Adipocyte (in vitro differentiated cells): ENCODE results near the gene ABHD14A.

Source experiments
- DNase-seq: peaks from one replicate; pipeline ENCODE4 v3.0.0-alpha.2; 2015; ENCODE audit warnings: low read depth
- H3K27me3 ChIP-seq: replicated peaks from 2 replicates; pipeline ENCODE4 v1.7.0; 2013; ENCODE audit warnings: mild to moderate bottlenecking, low read length, moderate library complexity; ENCODE audit not compliant: control insufficient read depth, insufficient read depth
- H3K36me3 ChIP-seq: 2 replicates; pipeline ENCODE4 v1.7.0; 2013; ENCODE audit warnings: low read length, mild to moderate bottlenecking, moderate library complexity; ENCODE audit not compliant: control insufficient read depth, insufficient read depth, severe bottlenecking
- H3K4me1 ChIP-seq: 2 replicates; pipeline ENCODE4 v1.7.0; 2013; ENCODE audit warnings: mild to moderate bottlenecking, low read length, moderate library complexity; ENCODE audit not compliant: control insufficient read depth, insufficient read depth
- H3K4me3 ChIP-seq: 2 replicates; pipeline ENCODE4 v1.7.0; 2013; ENCODE audit warnings: mild to moderate bottlenecking, low read length, moderate library complexity
- H3K9ac ChIP-seq: 2 replicates; pipeline ENCODE4 v1.7.0; 2013; ENCODE audit warnings: mild to moderate bottlenecking, low read length, moderate library complexity
- H3K9me3 ChIP-seq: 2 replicates; pipeline ENCODE4 v1.7.0; 2013; ENCODE audit warnings: mild to moderate bottlenecking, low read length, moderate library complexity; ENCODE audit not compliant: control insufficient read depth

Gene ABHD14A

DNA sequence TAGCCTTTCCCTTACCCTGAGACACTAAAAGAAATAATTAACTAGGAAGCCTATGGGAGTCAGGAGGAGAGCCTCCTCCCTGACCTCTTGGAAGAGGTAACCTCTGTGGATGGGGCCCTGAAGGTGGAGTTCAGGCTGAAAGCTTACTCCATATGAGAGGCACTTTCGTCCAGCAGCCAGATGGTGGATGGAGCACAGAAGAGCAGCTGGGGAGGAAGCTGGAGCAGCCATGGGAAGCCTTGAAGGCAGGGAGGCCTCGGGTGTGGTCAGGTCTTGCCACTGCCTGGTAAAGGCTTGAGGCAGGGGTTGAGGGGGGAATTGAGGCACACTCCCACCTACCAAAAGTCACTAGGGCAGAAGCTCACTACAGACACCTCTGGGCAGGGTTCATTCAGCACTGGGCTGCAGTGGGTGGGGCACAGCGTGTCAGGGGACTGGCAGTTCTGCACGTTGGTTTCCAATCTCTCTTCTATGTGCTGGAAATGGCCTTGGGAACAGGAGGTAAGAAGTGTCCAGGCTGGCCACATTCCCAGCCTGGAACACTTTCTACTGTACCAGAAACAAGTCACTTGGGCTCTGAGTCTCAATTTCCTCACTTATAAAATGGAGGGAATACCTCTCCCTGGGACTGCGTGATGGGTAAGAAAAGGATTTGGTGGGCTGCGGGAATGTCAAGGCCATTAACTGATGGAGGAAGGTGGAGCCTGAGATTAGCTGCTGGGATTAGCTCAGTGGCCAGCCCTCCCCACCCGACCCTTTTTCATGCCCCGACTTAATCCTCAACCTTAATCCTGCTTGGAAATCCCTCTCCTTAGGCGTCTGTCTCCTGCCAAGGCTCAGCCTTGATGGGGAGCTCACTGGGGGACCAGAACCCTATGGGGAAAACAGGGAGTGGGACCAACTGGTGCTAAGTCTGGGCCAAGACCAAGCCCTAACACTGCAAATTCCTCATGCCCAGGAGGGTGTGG is 13.0 kb upstream of the ABHD14A start:
- DNase-seq, result no peak
- no peak overlapping the region for H3K9ac ChIP-seq
- H3K4me3 ChIP-seq, result no peak overlapping the region
- H3K9me3 ChIP-seq, result no peaks in the 10 kb centered on the region
- peaks cover 2% of the 10 kb centered on the region for H3K4me1 ChIP-seq
- peaks cover 15% of the 10 kb centered on the region for H3K36me3 ChIP-seq
- no peaks in the 10 kb centered on the region for H3K27me3 ChIP-seq

DNA sequence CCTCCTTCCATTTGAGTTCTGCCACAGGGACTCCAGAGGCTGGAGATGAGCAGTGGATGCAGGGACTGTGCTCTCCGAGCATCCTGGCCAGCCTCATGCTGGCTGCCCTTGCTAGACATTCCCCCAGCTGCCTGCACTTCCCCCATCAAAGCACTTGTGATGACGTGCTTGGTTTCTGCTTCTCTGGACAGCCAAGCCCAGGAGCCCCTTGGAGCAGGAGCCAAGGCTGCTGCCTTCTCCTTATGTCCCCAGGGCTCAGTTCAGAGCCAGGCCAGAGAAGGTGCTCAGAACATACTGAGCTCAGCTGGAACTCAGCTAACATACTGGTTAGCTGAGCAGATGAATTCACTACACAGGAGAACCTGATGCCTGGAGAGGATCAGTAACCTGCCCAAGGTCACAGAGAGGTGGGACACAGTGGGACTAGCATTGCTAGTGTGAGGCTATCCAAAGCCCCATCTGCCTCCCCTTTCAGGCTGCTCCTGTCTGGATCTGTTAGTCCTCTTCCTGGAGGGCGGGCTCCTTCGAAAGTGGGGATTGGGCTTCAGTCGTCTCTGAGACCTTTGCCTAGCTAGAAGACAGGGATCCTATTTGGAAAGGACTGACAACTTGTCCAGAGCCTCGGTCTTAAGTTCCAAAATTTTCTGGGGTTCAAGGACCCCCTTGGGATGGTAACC is 11.9 kb upstream of the ABHD14A start:
- no peak overlapping the region for H3K4me3 ChIP-seq
- H3K36me3 ChIP-seq, result peaks cover 15% of the 10 kb centered on the region
- H3K9ac ChIP-seq, result no peak overlapping the region
- H3K9me3 ChIP-seq, result no peaks in the 10 kb centered on the region
- peaks cover 5% of the 10 kb centered on the region for H3K4me1 ChIP-seq
- no peaks in the 10 kb centered on the region for H3K27me3 ChIP-seq
- no peak for DNase-seq

- DNase-seq, result no peak
- no peak overlapping the region for H3K9ac ChIP-seq
- H3K27me3 ChIP-seq, result no peaks in the 10 kb centered on the region
- H3K4me3 ChIP-seq, result no peak overlapping the region
- H3K36me3 ChIP-seq, result peaks cover 9% of the 10 kb centered on the region
- peaks cover 10% of the 10 kb centered on the region for H3K4me1 ChIP-seq
- H3K9me3 ChIP-seq, result no peaks in the 10 kb centered on the region
These were observed 10.9 kb upstream of the ABHD14A start for GRCh38 chr3:51963951-51964451.

GRCh38 chr3:51964521-51964920 is 10.3 kb upstream of the ABHD14A start:
- H3K27me3 ChIP-seq, result no peaks in the 10 kb centered on the region
- H3K9ac ChIP-seq, result no peak overlapping the region
- H3K36me3 ChIP-seq, result peaks cover 9% of the 10 kb centered on the region
- no peak overlapping the region for H3K4me3 ChIP-seq
- H3K9me3 ChIP-seq, result no peaks in the 10 kb centered on the region
- no peak for DNase-seq
- peaks cover 10% of the 10 kb centered on the region for H3K4me1 ChIP-seq

GRCh38 chr3:51966016-51966415 is 8.8 kb upstream of the ABHD14A start:
- H3K4me3 ChIP-seq, result no peak overlapping the region
- H3K4me1 ChIP-seq, result peaks cover 10% of the 10 kb centered on the region

GRCh38 chr3:51966486-51966885 is 8.4 kb upstream of the ABHD14A start:
- H3K4me1 ChIP-seq, result peaks cover 10% of the 10 kb centered on the region
- peak overlapping the region; percentile 81 for H3K4me3 ChIP-seq
- DNase-seq, result no peak

More at GRCh38 chr3:51966016-51966415, 8.8 kb upstream of the ABHD14A start:
- Histone ChIP-seq H3K9ac (no peak overlapping the region), H3K9me3 (no peaks in the 10 kb centered on the region), H3K27me3 (no peaks in the 10 kb centered on the region), H3K36me3 (peaks cover 2% of the 10 kb centered on the region)
- DNase-seq, result no peak

GRCh38 chr3:51966922-51967383 is 7.9 kb upstream of the ABHD14A start:
- Histone ChIP-seq H3K4me3 (peak overlapping the region; percentile 81), H3K9ac (peak overlapping the region; percentile 92), H3K9me3 (no peaks in the 10 kb centered on the region), H3K4me1 (peaks cover 10% of the 10 kb centered on the region), H3K27me3 (no peaks in the 10 kb centered on the region), H3K36me3 (peaks cover 7% of the 10 kb centered on the region)
- no peak for DNase-seq

More at GRCh38 chr3:51966486-51966885, 8.4 kb upstream of the ABHD14A start:
- H3K9me3 ChIP-seq, result no peaks in the 10 kb centered on the region
- peak overlapping the region; percentile 92 for H3K9ac ChIP-seq
- H3K27me3 ChIP-seq, result no peaks in the 10 kb centered on the region
- H3K36me3 ChIP-seq, result peaks cover 5% of the 10 kb centered on the region

DNA sequence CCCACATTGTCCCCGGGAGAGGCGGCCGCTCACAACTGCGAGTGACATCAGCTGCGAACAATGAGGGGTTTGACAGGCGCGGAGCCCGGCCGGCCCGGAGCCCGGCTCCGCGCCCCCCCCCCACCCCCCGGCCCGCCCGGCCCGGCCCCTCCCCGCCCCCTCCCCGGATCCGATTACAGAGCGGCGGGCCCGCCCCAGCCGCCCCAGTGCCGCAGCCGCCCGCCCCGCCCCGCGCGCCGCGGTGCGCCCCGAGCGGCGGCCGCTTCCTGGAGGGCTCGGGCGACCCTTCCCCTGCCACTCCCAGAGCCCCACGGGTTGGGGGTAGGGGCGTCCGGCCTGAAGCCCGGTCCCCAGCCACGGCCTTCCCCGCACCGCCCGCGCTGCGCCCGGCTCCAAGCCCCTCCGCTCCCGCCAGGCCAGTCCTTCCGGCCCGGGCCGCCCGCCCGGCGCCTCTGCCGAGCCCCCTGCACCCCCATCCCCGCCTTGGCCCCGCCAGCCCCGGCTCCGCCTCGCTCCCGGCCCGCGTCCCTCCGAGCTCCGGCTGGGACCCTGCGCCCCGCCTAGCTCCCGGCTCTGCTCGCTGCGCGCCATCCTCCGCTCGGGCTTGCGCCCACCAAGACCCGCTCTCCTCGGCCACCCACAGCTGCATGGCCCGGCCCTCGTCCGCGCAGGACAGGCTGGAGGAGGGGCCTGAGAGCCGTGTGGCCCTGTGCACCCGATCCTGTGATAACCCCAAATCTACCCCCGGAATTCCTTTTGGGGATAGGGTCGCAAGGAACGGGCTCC is 7.3 kb upstream of the ABHD14A start, which contains the start of gene PCBP4:
TSS of gene PCBP4 (minus strand) at position 71 of the 786 bp plus-strand sequence. CDS start 6,214 bp downstream, outside the sequence.
- Histone ChIP-seq H3K4me1 (peaks cover 10% of the 10 kb centered on the region), H3K36me3 (peaks cover 7% of the 10 kb centered on the region)
- peak; percentile 80 for DNase-seq

GRCh38 chr3:51968170-51968775 is 6.6 kb upstream of the ABHD14A start:
- Histone ChIP-seq H3K9me3 (no peaks in the 10 kb centered on the region), H3K9ac (peak overlapping the region; percentile 90), H3K27me3 (no peaks in the 10 kb centered on the region), H3K4me1 (peaks cover 10% of the 10 kb centered on the region), H3K36me3 (peaks cover 7% of the 10 kb centered on the region), H3K4me3 (peak overlapping the region; percentile 84)
- peak; percentile 32 for DNase-seq

More for the DNA sequence above, 7.3 kb upstream of the ABHD14A start, which contains the start of gene PCBP4:
- Histone ChIP-seq H3K27me3 (no peaks in the 10 kb centered on the region), H3K4me3 (peak within 1 kb of the TSS; percentile 84), H3K9ac (peak within 1 kb of the TSS; percentile 92), H3K9me3 (no peaks in the 10 kb centered on the region)

- H3K4me1 ChIP-seq, result peaks cover 12% of the 10 kb centered on the region
- H3K36me3 ChIP-seq, result peaks cover 7% of the 10 kb centered on the region
- no peaks in the 10 kb centered on the region for H3K27me3 ChIP-seq
- H3K9ac ChIP-seq, result no peak overlapping the region
- no peaks in the 10 kb centered on the region for H3K9me3 ChIP-seq
- DNase-seq, result no peak
- no peak overlapping the region for H3K4me3 ChIP-seq
These were observed 5.8 kb upstream of the ABHD14A start for GRCh38 chr3:51968883-51969678.
